Tibial artery (tissue), 4 donors: ENCODE data around the gene APEH.

Experiments used
- DNase-seq, 2 donors: peaks; one replicate each; pipeline ENCODE4 v3.0.0-alpha.2; 2019
- H3K27ac ChIP-seq, 2 donors: fragments of 200-600 bp; sonication (generic) in 1 of 2; 1 replicate in 1 of 2; 2 replicates in 1 of 2; pipeline ENCODE4 v1.5.1; 2018 to 2019; ENCODE audit warnings: mild to moderate bottlenecking in 1 of 2
- H3K27me3 ChIP-seq, 2 donors: fragments of 200-600 bp; sonication (generic) in 1 of 2; one replicate each; pipeline versions ENCODE4 v1.5.1 to v1.6.0; 2016 to 2019
- H3K36me3 ChIP-seq, 3 donors: fragments of 200-600 bp; sonication (generic) in 2 of 3; one replicate each; pipeline ENCODE4 v1.5.1; 2016 to 2019; ENCODE audit warnings: mild to moderate bottlenecking in 2 of 3
- H3K4me1 ChIP-seq, 4 donors: fragments of 200-600 bp; sonication (generic) in 2 of 4; 1 replicate in 3 of 4; 2 replicates in 1 of 4; pipeline ENCODE4 v1.5.1; 2016 to 2019
- H3K4me3 ChIP-seq, 2 donors: fragments of 200-600 bp; sonication (generic) in 1 of 2; 1 replicate in 1 of 2; 2 replicates in 1 of 2; pipeline ENCODE4 v1.5.1; 2018 to 2019; ENCODE audit warnings: mild to moderate bottlenecking in 2 of 2
- H3K9me3 ChIP-seq, 3 donors: fragments of 200-600 bp; sonication (generic) in 1 of 3; one replicate each; pipeline ENCODE4 v1.5.1; 2016 to 2019
- intact Hi-C: fragments of 100-400 bp; cut with DNase I; formaldehyde crosslinking; loops from one replicate; pipeline ENCODE4 v1.15.0; 2023; ENCODE audit warnings: low total_unique reads
- TF ChIP-seq, protein P1 (sequence below), 2 experiments: fragments of 200-600 bp in 1 of 2; fragments of 450-650 bp in 1 of 2; IDR thresholded peaks; one replicate each; pipeline ENCODE4 v1.5.1; 2017 to 2019; ENCODE audit warnings: antibody characterized with exemption in 2 of 2, mild to moderate bottlenecking in 1 of 2, moderate library complexity in 1 of 2

Gene APEH

DNA sequence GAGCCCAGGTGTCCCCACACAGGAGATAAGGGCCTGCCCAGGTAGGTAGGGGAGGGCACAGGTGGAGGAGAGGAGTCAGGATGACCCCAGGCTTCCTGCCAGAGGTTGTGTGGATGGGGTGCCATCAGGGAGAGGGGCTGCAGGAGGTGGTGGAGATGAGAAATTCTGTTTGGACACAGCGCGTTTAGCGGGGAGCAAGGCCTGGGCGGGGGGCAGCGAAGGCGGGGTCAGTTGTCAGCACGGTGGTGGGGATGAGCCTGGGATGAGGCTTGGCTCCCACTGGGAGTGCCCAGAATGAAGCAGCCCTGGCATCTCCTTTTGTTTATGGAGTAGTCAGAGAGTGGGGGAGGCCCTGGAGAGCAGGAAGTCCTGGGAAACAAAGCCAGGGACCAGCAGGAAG, 29.8 kb downstream of the APEH start:
- intact Hi-C loops = loop anchor here (10.0 kb wide), 1 partner anchor 111 kb away; the partner anchor contains the start of gene UBA7
- no peaks in the 10 kb centered on the region for H3K4me1 ChIP-seq
- H3K27me3 ChIP-seq = no peaks in the 10 kb centered on the region
- no peak for DNase-seq
- no peak overlapping the region for H3K4me3 ChIP-seq
- H3K9me3 ChIP-seq = no peaks in the 10 kb centered on the region
- H3K27ac ChIP-seq = no peak overlapping the region
- TF ChIP-seq, protein P1, sequence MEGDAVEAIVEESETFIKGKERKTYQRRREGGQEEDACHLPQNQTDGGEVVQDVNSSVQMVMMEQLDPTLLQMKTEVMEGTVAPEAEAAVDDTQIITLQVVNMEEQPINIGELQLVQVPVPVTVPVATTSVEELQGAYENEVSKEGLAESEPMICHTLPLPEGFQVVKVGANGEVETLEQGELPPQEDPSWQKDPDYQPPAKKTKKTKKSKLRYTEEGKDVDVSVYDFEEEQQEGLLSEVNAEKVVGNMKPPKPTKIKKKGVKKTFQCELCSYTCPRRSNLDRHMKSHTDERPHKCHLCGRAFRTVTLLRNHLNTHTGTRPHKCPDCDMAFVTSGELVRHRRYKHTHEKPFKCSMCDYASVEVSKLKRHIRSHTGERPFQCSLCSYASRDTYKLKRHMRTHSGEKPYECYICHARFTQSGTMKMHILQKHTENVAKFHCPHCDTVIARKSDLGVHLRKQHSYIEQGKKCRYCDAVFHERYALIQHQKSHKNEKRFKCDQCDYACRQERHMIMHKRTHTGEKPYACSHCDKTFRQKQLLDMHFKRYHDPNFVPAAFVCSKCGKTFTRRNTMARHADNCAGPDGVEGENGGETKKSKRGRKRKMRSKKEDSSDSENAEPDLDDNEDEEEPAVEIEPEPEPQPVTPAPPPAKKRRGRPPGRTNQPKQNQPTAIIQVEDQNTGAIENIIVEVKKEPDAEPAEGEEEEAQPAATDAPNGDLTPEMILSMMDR (IDR thresholded peaks at IDR 0.05) = no peak
- H3K36me3 ChIP-seq = peaks cover 28 to 97% (median 64%) of the 10 kb centered on the region in 3 donors

DNA sequence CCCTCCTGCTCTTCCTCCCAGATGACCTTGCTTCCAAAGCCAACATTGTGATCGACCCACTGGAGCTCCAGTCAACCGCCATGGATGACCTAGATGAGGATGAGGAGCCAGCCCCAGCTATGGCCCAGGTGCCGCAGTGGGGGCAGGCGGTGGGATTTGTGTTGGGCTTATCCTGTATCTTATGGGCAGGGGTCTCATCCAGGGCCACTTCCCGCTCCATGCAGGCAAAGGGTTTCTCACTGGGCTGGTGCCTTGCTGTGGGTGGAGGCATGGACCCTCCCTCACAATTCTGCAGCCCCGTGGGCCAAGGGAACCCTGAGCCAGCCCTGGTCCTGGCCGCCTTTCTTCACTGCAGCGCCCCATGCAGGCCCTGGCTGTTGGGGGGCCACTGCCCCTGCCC, 30.5 kb downstream of the APEH start:
- TF ChIP-seq, protein P1 (IDR thresholded peaks at IDR 0.05) = no peak
- peaks cover 28 to 90% (median 59%) of the 10 kb centered on the region in 3 donors for H3K36me3 ChIP-seq

DNA sequence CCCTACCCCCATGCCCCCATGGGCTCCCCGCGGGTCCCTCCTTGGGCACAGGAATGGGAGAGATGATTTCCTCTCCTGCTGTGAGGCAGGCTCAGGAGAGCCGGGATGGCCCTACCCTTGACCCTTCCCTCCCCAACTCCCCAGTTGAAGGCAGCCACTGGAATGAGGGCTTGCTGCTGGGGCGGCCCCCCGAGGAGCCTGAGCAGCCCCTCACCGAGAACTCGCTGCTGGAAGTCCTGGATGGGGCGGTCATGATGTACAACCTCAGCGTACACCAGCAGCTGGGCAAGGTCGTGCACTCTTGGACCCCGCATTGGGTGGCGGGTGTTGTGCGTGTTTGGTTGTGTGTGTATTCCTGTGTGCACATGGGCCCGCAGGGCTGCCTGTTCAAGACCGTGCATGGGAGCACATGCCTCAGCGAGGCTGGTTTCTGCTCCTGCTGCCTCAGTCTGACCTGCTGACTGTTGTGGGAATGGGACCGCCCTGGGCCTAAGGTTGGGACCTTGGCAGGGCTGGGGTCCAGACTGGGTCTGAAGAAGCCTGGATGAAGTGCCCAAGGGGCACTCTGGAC, 31.3 kb downstream of the APEH start:
- H3K4me3 ChIP-seq = no peak overlapping the region
- DNase-seq = no peak
- TF ChIP-seq, protein P1 (IDR thresholded peaks at IDR 0.05) = no peak
- no peak overlapping the region for H3K27ac ChIP-seq
- peaks cover 28 to 81% (median 51%) of the 10 kb centered on the region in 3 donors for H3K36me3 ChIP-seq
- no peaks in the 10 kb centered on the region for H3K27me3 ChIP-seq
- intact Hi-C loops = loop anchor here (10.0 kb wide), 1 partner anchor 109 kb away; the partner anchor contains the start of gene UBA7
- no peaks in the 10 kb centered on the region for H3K4me1 ChIP-seq
- H3K9me3 ChIP-seq = no peaks in the 10 kb centered on the region

More for the DNA sequence above, 30.5 kb downstream of the APEH start:
- intact Hi-C loops = loop anchor here (10.0 kb wide), 1 partner anchor 110 kb away; the partner anchor contains the start of gene UBA7
- no peaks in the 10 kb centered on the region for H3K9me3 ChIP-seq
- H3K27me3 ChIP-seq = no peaks in the 10 kb centered on the region
- no peak for DNase-seq
- no peak overlapping the region for H3K4me3 ChIP-seq
- H3K27ac ChIP-seq = no peak overlapping the region
- H3K4me1 ChIP-seq = no peaks in the 10 kb centered on the region

DNA sequence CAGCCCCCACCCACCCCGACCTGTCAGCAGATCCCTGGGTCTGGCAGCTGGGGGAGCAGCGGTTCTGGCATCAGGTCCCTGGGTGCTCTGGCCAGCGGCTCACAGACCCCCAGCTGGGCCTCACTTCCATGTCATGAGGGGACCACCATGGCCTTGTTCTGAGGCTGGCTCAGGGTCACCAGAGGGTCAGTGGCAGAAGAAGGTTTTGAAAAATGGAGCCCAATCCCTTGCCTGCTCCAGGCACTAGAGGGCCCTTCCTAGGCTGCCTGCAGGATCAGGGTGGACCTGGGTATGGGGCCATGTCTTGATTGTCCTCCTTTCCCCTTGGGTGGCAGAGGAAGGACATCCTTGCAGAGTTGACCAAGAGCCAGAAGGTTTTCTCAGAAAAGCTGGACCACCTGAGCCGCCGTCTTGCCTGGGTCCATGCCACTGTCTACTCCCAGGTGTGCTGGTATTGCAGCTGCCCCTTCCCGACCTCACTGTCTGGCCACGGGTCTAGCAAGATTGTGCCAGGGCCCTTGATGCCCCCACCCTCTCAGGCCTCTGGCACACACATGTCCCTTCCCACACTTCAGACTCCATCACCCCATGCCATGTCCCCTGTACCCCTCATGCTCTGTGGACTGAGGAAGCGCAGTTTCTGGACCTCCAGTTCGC, 32.4 kb downstream of the APEH start:
- Histone ChIP-seq H3K4me1 (no peaks in the 10 kb centered on the region), H3K4me3 (no peak overlapping the region), H3K27me3 (no peaks in the 10 kb centered on the region), H3K36me3 (peaks cover 18 to 81% (median 40%) of the 10 kb centered on the region in 3 donors), H3K9me3 (no peaks in the 10 kb centered on the region), H3K27ac (no peak overlapping the region)
- TF ChIP-seq, protein P1 (IDR thresholded peaks at IDR 0.05) = no peak
- intact Hi-C loops = loop anchor here (10.0 kb wide), 1 partner anchor 108 kb away; the partner anchor contains the start of gene UBA7
- no peak for DNase-seq

DNA sequence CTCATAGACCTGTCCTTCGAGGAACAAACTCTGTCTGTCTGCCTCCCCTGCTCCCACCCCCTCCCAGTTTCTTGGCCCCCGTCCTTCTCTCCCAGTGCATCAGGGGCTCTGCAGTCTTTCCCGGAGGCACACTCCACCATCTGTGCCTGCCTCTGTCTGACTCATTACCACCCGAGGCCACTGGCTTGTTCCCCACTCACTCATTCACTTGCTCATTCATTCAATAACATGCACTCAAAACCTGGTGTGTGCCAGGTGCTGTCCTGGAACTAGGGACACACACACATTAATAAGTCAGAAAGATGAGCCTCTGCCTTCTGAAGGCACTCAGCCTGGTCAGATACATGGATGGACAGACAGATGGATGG, 32.9 kb downstream of the APEH start:
- Histone ChIP-seq H3K36me3 (peaks cover 17 to 80% (median 35%) of the 10 kb centered on the region in 3 donors), H3K27ac (no peak overlapping the region), H3K9me3 (no peaks in the 10 kb centered on the region), H3K27me3 (no peaks in the 10 kb centered on the region), H3K4me1 (no peaks in the 10 kb centered on the region), H3K4me3 (no peak overlapping the region)
- DNase-seq = no peak
- intact Hi-C loops = loop anchor here (10.0 kb wide), 1 partner anchor 108 kb away; the partner anchor contains the start of gene UBA7
- TF ChIP-seq, protein P1 (IDR thresholded peaks at IDR 0.05) = no peak
